Skeletal muscle tissue (tissue), 4 donors: Measurements from ENCODE around the gene AMBRA1. TPM values are rescaled to one million over a fixed set of nuclear protein-coding genes. Genes with fewer than 3 reads are reported as not detected.
"Not testable (repeated sequence)": the region's sequence is repeated elsewhere in the genome, so short reads cannot be mapped to it uniquely, and the experiment has no call there.

Experiments used
- H3K27ac ChIP-seq: one replicate; pipeline ENCODE4 v1.7.0; 2013; ENCODE audit warnings: mild to moderate bottlenecking, low read depth, low read length, inconsistent platforms
- H3K27me3 ChIP-seq, 3 donors: one replicate each; pipeline ENCODE4 v1.7.0; 2013; ENCODE audit warnings: low read length in 3 of 3; ENCODE audit not compliant: control insufficient read depth in 3 of 3, insufficient read depth in 3 of 3
- H3K36me3 ChIP-seq, 3 donors: one replicate each; pipeline ENCODE4 v1.7.0; 2013; ENCODE audit warnings: low read length in 3 of 3; ENCODE audit not compliant: control insufficient read depth in 3 of 3, insufficient read depth in 3 of 3
- H3K4me1 ChIP-seq, 3 donors: one replicate each; pipeline ENCODE4 v1.7.0; 2013; ENCODE audit warnings: low read length in 3 of 3, mild to moderate bottlenecking in 3 of 3; ENCODE audit not compliant: control insufficient read depth in 3 of 3, insufficient read depth in 3 of 3
- H3K4me3 ChIP-seq, 3 donors: one replicate each; pipeline ENCODE4 v1.7.0; 2013; ENCODE audit warnings: low read length in 3 of 3
- H3K9ac ChIP-seq, 3 donors: one replicate each; pipeline ENCODE4 v1.7.0; 2013; ENCODE audit warnings: low read length in 3 of 3, mild to moderate bottlenecking in 3 of 3, moderate library complexity in 2 of 3, low read depth in 1 of 3
- H3K9me3 ChIP-seq, 3 donors: one replicate each; pipeline ENCODE4 v1.7.0; 2013; ENCODE audit warnings: low read length in 3 of 3; ENCODE audit not compliant: control insufficient read depth in 3 of 3
- total RNA-seq: library from RNA; depleted of rRNA; stranded (reverse); fragments of >200 nt; gene quantifications from one replicate; pipeline ENCODE4 v1.2.3, GENCODE V29; 2014
- donor health status: Osteomylitis.

The AMBRA1 gene
- total RNA-seq, 1 donor from 2014 or later, result 17.7 TPM

- H3K27ac ChIP-seq, result no peak overlapping the region
- no peaks in the 10 kb centered on the region for H3K9me3 ChIP-seq
- H3K27me3 ChIP-seq, result peaks cover 24 to 38% (median 32%) of the 10 kb centered on the region in 3 donors
- H3K4me1 ChIP-seq, result peaks cover 14 to 23% (median 15%) of the 10 kb centered on the region in 3 donors
- H3K9ac ChIP-seq, result peak overlapping the region; percentile 14 to 62 (median 33)
- peaks cover 10 to 14% (median 13%) of the 10 kb centered on the region in 3 donors for H3K36me3 ChIP-seq
- peak overlapping the region; percentile 38 to 61 (median 40) for H3K4me3 ChIP-seq
Observed at GRCh38 chr11:46381819-46382645, 211.8 kb downstream of the AMBRA1 start.

DNA sequence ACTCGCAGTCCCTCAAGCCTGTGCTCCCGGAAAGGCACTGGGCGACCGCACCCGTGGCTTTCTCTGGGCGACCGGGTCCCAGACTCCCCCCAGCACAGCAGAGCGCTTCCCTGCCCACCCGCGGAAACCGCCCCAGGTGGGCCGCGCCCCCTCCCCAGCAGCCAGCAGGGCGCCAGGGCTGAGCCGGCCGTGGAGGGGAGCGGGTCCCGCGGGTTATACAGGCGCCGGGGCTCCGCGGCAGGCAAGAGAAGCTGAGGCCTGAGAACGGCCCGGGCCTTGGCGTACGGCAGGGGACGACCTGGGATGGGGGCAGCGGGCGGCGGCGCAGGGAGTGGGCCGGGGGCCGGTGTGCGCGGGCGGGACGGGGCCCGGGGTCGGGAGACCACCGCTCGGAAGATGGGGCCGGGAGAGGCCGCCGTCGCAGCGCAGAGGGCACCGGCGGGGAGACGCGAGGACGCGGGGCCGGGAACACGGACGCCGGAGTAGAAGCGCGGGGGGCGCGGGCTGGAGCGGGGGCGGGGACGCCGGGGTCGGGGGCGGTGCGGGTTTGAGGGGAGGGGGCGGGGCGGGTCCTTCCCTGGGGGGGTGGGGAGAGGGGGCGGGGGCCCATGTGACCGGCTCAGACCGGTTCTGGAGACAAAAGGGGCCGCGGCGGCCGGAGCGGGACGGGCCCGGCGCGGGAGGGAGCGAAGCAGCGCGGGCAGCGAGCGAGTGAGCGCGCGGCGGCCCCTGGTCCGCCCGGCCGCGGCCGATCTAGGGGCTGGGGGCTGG lies 212.6 kb downstream of the AMBRA1 start, which contains the start of gene MDK:
TSS of gene MDK (plus strand) at position 622 of the 771 bp plus-strand sequence. CDS start 389 bp downstream, outside the sequence.
- H3K4me1 ChIP-seq, result peaks cover 14 to 23% (median 15%) of the 10 kb centered on the region in 3 donors
- H3K4me3 ChIP-seq, result peak within 1 kb of the TSS; percentile 65 to 72 (median 69)
- peaks cover 16 to 30% (median 24%) of the 10 kb centered on the region in 3 donors for H3K27me3 ChIP-seq
- no peaks in the 10 kb centered on the region for H3K9me3 ChIP-seq
- H3K36me3 ChIP-seq, result peaks cover 16 to 20% (median 20%) of the 10 kb centered on the region in 3 donors
- H3K27ac ChIP-seq, result peak within 1 kb of the TSS; percentile 47
- H3K9ac ChIP-seq, result peak within 1 kb of the TSS; percentile 65 to 71 (median 67)

DNA sequence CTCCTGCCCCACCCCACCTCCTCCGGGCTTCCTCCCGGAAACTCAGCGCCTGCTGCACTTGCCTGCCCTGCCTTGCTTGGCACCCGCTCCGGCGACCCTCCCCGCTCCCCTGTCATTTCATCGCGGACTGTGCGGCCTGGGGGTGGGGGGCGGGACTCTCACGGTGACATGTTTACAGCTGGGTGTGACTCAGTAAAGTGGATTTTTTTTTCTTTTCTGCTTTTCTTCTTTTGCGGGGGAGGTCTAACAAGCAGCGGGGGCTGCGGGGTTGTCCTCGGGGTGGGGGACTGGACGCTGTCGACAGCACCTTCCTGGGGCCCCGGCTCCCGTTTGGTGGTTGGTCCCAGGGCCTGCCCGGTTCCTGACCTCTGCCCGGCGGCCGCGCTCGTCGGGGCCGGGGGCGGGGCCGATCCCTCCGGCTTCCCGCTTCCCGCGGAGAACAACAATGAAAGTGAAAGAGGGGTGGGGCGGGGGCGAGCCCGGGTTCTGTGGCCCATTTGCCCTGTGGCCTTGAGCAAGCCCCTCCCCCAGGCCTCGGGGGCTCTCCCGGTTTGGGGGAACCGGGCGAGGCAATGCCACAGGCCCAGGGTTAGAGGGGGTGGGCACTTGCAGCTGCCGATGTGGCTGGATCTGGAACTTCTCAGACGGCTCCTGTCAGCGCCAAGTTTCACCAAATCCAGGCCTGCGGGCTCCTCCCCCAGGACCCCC lies 213.3 kb downstream of the AMBRA1 start:
- H3K36me3 ChIP-seq, result peaks cover 23 to 28% (median 27%) of the 10 kb centered on the region in 3 donors
- H3K27ac ChIP-seq, result peak overlapping the region; percentile 47
- H3K4me3 ChIP-seq, result peak overlapping the region; percentile 65 to 72 (median 69)
- peaks cover 11 to 25% (median 22%) of the 10 kb centered on the region in 3 donors for H3K27me3 ChIP-seq
- no peaks in the 10 kb centered on the region for H3K9me3 ChIP-seq
- peak overlapping the region; percentile 65 to 71 (median 67) for H3K9ac ChIP-seq
- H3K4me1 ChIP-seq, result peaks cover 14 to 23% (median 15%) of the 10 kb centered on the region in 3 donors

DNA sequence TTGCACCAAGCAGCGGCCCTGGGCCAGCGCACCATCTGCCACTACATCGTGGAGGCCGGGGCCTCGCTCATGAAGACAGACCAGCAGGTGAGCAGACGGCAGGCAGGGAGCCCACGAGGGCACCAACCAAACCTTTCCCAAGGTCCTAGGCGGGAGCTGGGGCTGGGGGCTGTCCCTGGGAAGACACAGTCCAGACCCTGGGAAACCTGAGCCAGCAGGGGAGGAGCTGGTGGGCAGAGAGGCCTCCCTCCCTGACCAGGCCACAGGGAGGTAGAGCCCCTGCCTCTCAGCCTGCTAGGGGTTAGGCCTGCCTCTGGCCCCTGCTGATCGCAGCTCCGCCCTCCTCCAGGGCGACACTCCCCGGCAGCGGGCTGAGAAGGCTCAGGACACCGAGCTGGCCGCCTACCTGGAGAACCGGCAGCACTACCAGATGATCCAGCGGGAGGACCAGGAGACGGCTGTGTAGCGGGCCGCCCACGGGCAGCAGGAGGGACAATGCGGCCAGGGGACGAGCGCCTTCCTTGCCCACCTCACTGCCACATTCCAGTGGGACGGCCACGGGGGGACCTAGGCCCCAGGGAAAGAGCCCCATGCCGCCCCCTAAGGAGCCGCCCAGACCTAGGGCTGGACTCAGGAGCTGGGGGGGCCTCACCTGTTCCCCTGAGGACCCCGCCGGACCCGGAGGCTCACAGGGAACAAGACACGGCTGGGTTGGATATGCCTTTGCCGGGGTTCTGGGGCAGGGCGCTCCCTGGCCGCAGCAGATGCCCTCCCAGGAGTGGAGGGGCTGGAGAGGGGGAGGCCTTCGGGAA lies 214.1 kb downstream of the AMBRA1 start:
- H3K27me3 ChIP-seq, result peaks cover 6 to 22% (median 19%) of the 10 kb centered on the region in 3 donors
- H3K27ac ChIP-seq, result peak overlapping the region; percentile 47
- not testable (repeated sequence) for H3K9me3 ChIP-seq, H3K4me3 ChIP-seq, H3K9ac ChIP-seq
- peaks cover 14 to 23% (median 15%) of the 10 kb centered on the region in 3 donors for H3K4me1 ChIP-seq
- H3K36me3 ChIP-seq, result peaks cover 29 to 36% (median 35%) of the 10 kb centered on the region in 3 donors

GRCh38 chr11:46378811-46379481 lies 214.9 kb downstream of the AMBRA1 start:
- Histone ChIP-seq H3K4me1 (peaks cover 14 to 23% (median 15%) of the 10 kb centered on the region in 3 donors), H3K27me3 (peaks cover 6 to 19% (median 18%) of the 10 kb centered on the region in 3 donors), H3K36me3 (peaks cover 36 to 43% (median 42%) of the 10 kb centered on the region in 3 donors), H3K9me3 (no peaks in the 10 kb centered on the region), H3K4me3 (no peak overlapping the region), H3K9ac (no peak overlapping the region), H3K27ac (no peak overlapping the region)

- Histone ChIP-seq H3K4me1 (peaks cover 14 to 23% (median 15%) of the 10 kb centered on the region in 3 donors), H3K9me3 (no peaks in the 10 kb centered on the region), H3K4me3 (no peak overlapping the region), H3K9ac (peak overlapping the region in 1 of 3 donors; percentile 8), H3K27me3 (peaks cover 6 to 17% (median 16%) of the 10 kb centered on the region in 3 donors), H3K27ac (no peak overlapping the region), H3K36me3 (peaks cover 41 to 48% (median 47%) of the 10 kb centered on the region in 3 donors)
Observed at GRCh38 chr11:46378296-46378695, 215.5 kb downstream of the AMBRA1 start.

DNA sequence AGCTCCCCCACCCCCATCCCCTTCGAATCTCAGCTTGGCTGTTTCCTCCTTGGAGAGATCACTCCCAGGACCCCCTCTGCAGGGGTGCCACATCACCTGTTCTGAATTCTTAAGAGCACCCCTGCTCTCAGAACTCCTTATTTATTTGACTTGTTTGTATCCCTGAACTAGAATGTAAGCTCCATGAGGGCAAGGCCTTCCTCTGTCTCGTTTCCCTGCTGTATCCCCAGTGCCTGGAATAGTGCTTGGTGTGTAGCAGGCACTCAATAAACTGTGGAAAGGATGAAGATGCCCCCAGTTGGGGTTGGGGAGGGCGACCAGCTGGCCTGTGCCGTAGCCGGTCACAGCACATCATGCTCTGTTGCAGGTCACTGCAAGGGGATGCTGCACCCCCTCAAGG lies 216.0 kb downstream of the AMBRA1 start:
- Histone ChIP-seq H3K9ac (no peak overlapping the region), H3K27ac (no peak overlapping the region), H3K36me3 (peaks cover 41 to 50% (median 48%) of the 10 kb centered on the region in 3 donors), H3K4me3 (no peak overlapping the region), H3K4me1 (peaks cover 14 to 20% (median 15%) of the 10 kb centered on the region in 3 donors), H3K9me3 (no peaks in the 10 kb centered on the region), H3K27me3 (peaks cover 6 to 15% (median 11%) of the 10 kb centered on the region in 3 donors)

DNA sequence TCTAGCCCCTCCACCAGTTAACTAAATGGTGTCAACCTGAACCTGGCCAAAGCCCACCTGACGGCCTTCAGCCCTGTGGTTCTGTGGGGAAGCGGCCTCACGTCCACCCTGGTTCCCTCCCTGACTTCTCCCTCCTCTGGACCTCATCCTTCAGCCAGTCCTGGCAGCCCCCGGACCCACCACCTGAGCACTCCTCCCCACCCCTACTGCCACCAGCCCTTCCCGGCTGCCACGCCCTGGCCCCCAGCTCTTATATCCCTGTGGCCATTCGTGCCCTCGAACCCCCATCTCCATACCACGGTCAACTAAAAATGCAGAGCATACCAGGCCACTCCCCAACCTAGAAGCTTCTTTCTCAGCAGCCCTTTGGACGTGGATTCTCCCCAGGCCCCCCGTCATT lies 216.5 kb downstream of the AMBRA1 start:
- peaks cover 45 to 55% (median 52%) of the 10 kb centered on the region in 3 donors for H3K36me3 ChIP-seq

More for the DNA sequence above, 216.5 kb downstream of the AMBRA1 start:
- Histone ChIP-seq H3K4me3 (no peak overlapping the region), H3K9me3 (no peaks in the 10 kb centered on the region), H3K27ac (no peak overlapping the region), H3K4me1 (peaks cover 10 to 14% (median 12%) of the 10 kb centered on the region in 3 donors), H3K27me3 (peaks cover 2 to 10% (median 6%) of the 10 kb centered on the region in 3 donors), H3K9ac (no peak overlapping the region)
